ENCODE results near the gene KIF13A. TPM values are rescaled to one million over a fixed set of nuclear protein-coding genes. Genes with fewer than 3 reads are reported as not detected.
"Not testable (repeated sequence)": the region's sequence is repeated elsewhere in the genome, so short reads cannot be mapped to it uniquely, and the experiment has no call there.

KIF13A gene
- total RNA-seq, 1 donor = 86.8 TPM

GRCh38 chr6:17897681-17898080, 89.8 kb downstream of the KIF13A start:
- no peak overlapping the region for H3K4me3 ChIP-seq (ENCODE audit: low read depth, low read length)
- no peak for DNase-seq (ENCODE audit: low read depth)
- no peak for TF ChIP-seq CTCF (IDR thresholded peaks at IDR 0.05; ENCODE audit: insufficient read depth, low read length)

- no peak for TF ChIP-seq CTCF (IDR thresholded peaks at IDR 0.05; ENCODE audit: insufficient read depth, low read length)
- no peak for DNase-seq (ENCODE audit: low read depth)
- H3K4me3 ChIP-seq (ENCODE audit: low read depth, low read length) = no peak overlapping the region
Measured at GRCh38 chr6:17894905-17895304, 92.5 kb downstream of the KIF13A start.

GRCh38 chr6:17894191-17894590, 93.2 kb downstream of the KIF13A start:
- no peak overlapping the region for H3K4me3 ChIP-seq (ENCODE audit: low read depth, low read length)
- TF ChIP-seq CTCF (IDR thresholded peaks at IDR 0.05; ENCODE audit: insufficient read depth, low read length) = no peak
- no peak for DNase-seq (ENCODE audit: low read depth)

- no peak overlapping the region for H3K4me3 ChIP-seq (ENCODE audit: low read depth, low read length)
- no peak for TF ChIP-seq CTCF (IDR thresholded peaks at IDR 0.05; ENCODE audit: insufficient read depth, low read length)
- DNase-seq (ENCODE audit: low read depth) = no peak
Measured at GRCh38 chr6:17892097-17892686, 95.2 kb downstream of the KIF13A start.

- H3K4me3 ChIP-seq (ENCODE audit: low read depth, low read length) = no peak overlapping the region
- no peak for DNase-seq (ENCODE audit: low read depth)
- TF ChIP-seq CTCF (IDR thresholded peaks at IDR 0.05; ENCODE audit: insufficient read depth, low read length) = no peak
Measured at GRCh38 chr6:17890309-17890708, 97.1 kb downstream of the KIF13A start.

GRCh38 chr6:17889777-17890176, 97.7 kb downstream of the KIF13A start:
- H3K4me3 ChIP-seq (ENCODE audit: low read depth, low read length); DNase-seq (ENCODE audit: low read depth): not testable (repeated sequence)

- no peak for TF ChIP-seq CTCF (IDR thresholded peaks at IDR 0.05; ENCODE audit: insufficient read depth, low read length)
- DNase-seq (ENCODE audit: low read depth) = peak; percentile 73
- no peak overlapping the region for H3K4me3 ChIP-seq (ENCODE audit: low read depth, low read length)
Measured at GRCh38 chr6:17886891-17887290, 100.5 kb downstream of the KIF13A start.
